HS-5 (cell line): ENCODE data around the gene SHB.

Source experiments
- DNase-seq: peaks from one replicate; pipeline ENCODE4 v3.0.0-alpha.2; 2012; ENCODE audit warnings: low read depth

SHB gene

GRCh38 chr9:37986771-37987258, 82.2 kb downstream of the SHB start:
- DNase-seq, result no peak

GRCh38 chr9:37986001-37986400, 83.0 kb downstream of the SHB start:
- DNase-seq, result no peak

GRCh38 chr9:37984672-37985611, 84.1 kb downstream of the SHB start:
- no peak for DNase-seq

GRCh38 chr9:37984278-37984671, 84.8 kb downstream of the SHB start:
- no peak for DNase-seq

GRCh38 chr9:37983381-37984067, 85.5 kb downstream of the SHB start:
- no peak for DNase-seq

- DNase-seq, result no peak
Measured at GRCh38 chr9:37979844-37980243, 89.2 kb downstream of the SHB start.

- DNase-seq, result no peak
Measured at GRCh38 chr9:37978983-37979382, 90.0 kb downstream of the SHB start.

- DNase-seq, result no peak
Measured at GRCh38 chr9:37978481-37978864, 90.6 kb downstream of the SHB start.

- DNase-seq, result no peak
Measured at GRCh38 chr9:37977851-37978480, 91.1 kb downstream of the SHB start.

GRCh38 chr9:37976714-37977477, 92.1 kb downstream of the SHB start:
- no peak for DNase-seq

GRCh38 chr9:37975639-37976038, 93.4 kb downstream of the SHB start:
- DNase-seq, result no peak

GRCh38 chr9:37974506-37975173, 94.4 kb downstream of the SHB start:
- no peak for DNase-seq

GRCh38 chr9:37972351-37972848, 96.6 kb downstream of the SHB start:
- no peak for DNase-seq

- no peak for DNase-seq
Measured at GRCh38 chr9:37971691-37972090, 97.3 kb downstream of the SHB start.

GRCh38 chr9:37971108-37971459, 97.9 kb downstream of the SHB start:
- no peak for DNase-seq

- DNase-seq, result no peak
Measured at GRCh38 chr9:37970301-37971107, 98.5 kb downstream of the SHB start.

- DNase-seq, result no peak
Measured at GRCh38 chr9:37969558-37970300, 99.3 kb downstream of the SHB start.

- DNase-seq, result no peak
Measured at GRCh38 chr9:37969130-37969529, 99.9 kb downstream of the SHB start.

GRCh38 chr9:37968228-37968701, 100.8 kb downstream of the SHB start:
- no peak for DNase-seq

GRCh38 chr9:37967761-37968080, 101.3 kb downstream of the SHB start:
- DNase-seq, result no peak
